Measurements from ENCODE around the gene SYPL1.
A peak's percentile ranks its signal among the peaks of the same experiment; 100 is the strongest.
"Not testable (repeated sequence)": the region's sequence is repeated elsewhere in the genome, so short reads cannot be mapped to it uniquely, and the experiment has no call there.

Gene SYPL1

GRCh38 chr7:106112118-106112971 is at the start of gene SYPL1:
Gene SYPL1, minus strand, starts transcription at chr7:106112312. Its CDS starts 104 bp downstream, at chr7:106112208.
- in situ Hi-C loops (cut with HindIII; ENCODE audit: low pct_ligation_motif_present, low pct_unique_long_range_greater_than_20kb, low sequenced_read_pairs): no loop called here
- peak; percentile 97 for DNase-seq

- DNase-seq: no peak
These were observed 42.9 kb upstream of the SYPL1 start for GRCh38 chr7:106155027-106155426.

GRCh38 chr7:106153891-106154449 is 41.9 kb upstream of the SYPL1 start:
- DNase-seq: peak; percentile 88
- in situ Hi-C loops (cut with HindIII; ENCODE audit: low pct_ligation_motif_present, low pct_unique_long_range_greater_than_20kb, low sequenced_read_pairs): loop anchor here (25.0 kb wide), 1 partner anchor 92 kb away; no protein-coding TSS in a partner anchor

More at GRCh38 chr7:106155027-106155426, 42.9 kb upstream of the SYPL1 start:
- in situ Hi-C loops (cut with HindIII; ENCODE audit: low pct_ligation_motif_present, low pct_unique_long_range_greater_than_20kb, low sequenced_read_pairs): loop anchor here (25.0 kb wide), 1 partner anchor 93 kb away; no protein-coding TSS in a partner anchor

- in situ Hi-C loops (cut with HindIII; ENCODE audit: low pct_ligation_motif_present, low pct_unique_long_range_greater_than_20kb, low sequenced_read_pairs): loop anchor here (25.0 kb wide), 1 partner anchor 90 kb away; no protein-coding TSS in a partner anchor
- DNase-seq: no peak
These were observed 40.2 kb upstream of the SYPL1 start for GRCh38 chr7:106152313-106152665.

- in situ Hi-C loops (cut with HindIII; ENCODE audit: low pct_ligation_motif_present, low pct_unique_long_range_greater_than_20kb, low sequenced_read_pairs): loop anchor here (25.0 kb wide), 1 partner anchor 89 kb away; no protein-coding TSS in a partner anchor
- DNase-seq: no peak
These were observed 39.6 kb upstream of the SYPL1 start for GRCh38 chr7:106151459-106152312.

- in situ Hi-C loops (cut with HindIII; ENCODE audit: low pct_ligation_motif_present, low pct_unique_long_range_greater_than_20kb, low sequenced_read_pairs): no loop called here
- no peak for DNase-seq
These were observed 31.7 kb upstream of the SYPL1 start for GRCh38 chr7:106143711-106144337.

- in situ Hi-C loops (cut with HindIII; ENCODE audit: low pct_ligation_motif_present, low pct_unique_long_range_greater_than_20kb, low sequenced_read_pairs): no loop called here
- DNase-seq: no peak
These were observed 30.0 kb upstream of the SYPL1 start for GRCh38 chr7:106142136-106142535.

- in situ Hi-C loops (cut with HindIII; ENCODE audit: low pct_ligation_motif_present, low pct_unique_long_range_greater_than_20kb, low sequenced_read_pairs): no loop called here
These were observed 28.5 kb upstream of the SYPL1 start for GRCh38 chr7:106140406-106141173.

GRCh38 chr7:106139265-106140251 is 27.4 kb upstream of the SYPL1 start:
- in situ Hi-C loops (cut with HindIII; ENCODE audit: low pct_ligation_motif_present, low pct_unique_long_range_greater_than_20kb, low sequenced_read_pairs): no loop called here
- no peak for DNase-seq

More at GRCh38 chr7:106140406-106141173, 28.5 kb upstream of the SYPL1 start:
- DNase-seq: no peak

- in situ Hi-C loops (cut with HindIII; ENCODE audit: low pct_ligation_motif_present, low pct_unique_long_range_greater_than_20kb, low sequenced_read_pairs): no loop called here
- DNase-seq: no peak
These were observed 26.7 kb upstream of the SYPL1 start for GRCh38 chr7:106138776-106139175.

- in situ Hi-C loops (cut with HindIII; ENCODE audit: low pct_ligation_motif_present, low pct_unique_long_range_greater_than_20kb, low sequenced_read_pairs); DNase-seq: not testable (repeated sequence)
These were observed 26.1 kb upstream of the SYPL1 start for GRCh38 chr7:106138181-106138580.

- DNase-seq: no peak
- in situ Hi-C loops (cut with HindIII; ENCODE audit: low pct_ligation_motif_present, low pct_unique_long_range_greater_than_20kb, low sequenced_read_pairs): no loop called here
These were observed 22.1 kb upstream of the SYPL1 start for GRCh38 chr7:106134241-106134640.

- in situ Hi-C loops (cut with HindIII; ENCODE audit: low pct_ligation_motif_present, low pct_unique_long_range_greater_than_20kb, low sequenced_read_pairs): no loop called here
These were observed 17.2 kb upstream of the SYPL1 start for GRCh38 chr7:106129291-106129690.

GRCh38 chr7:106128836-106129235 is 16.7 kb upstream of the SYPL1 start:
- no peak for DNase-seq
- in situ Hi-C loops (cut with HindIII; ENCODE audit: low pct_ligation_motif_present, low pct_unique_long_range_greater_than_20kb, low sequenced_read_pairs): no loop called here

More at GRCh38 chr7:106129291-106129690, 17.2 kb upstream of the SYPL1 start:
- DNase-seq: no peak

GRCh38 chr7:106127984-106128780 is 16.1 kb upstream of the SYPL1 start:
- in situ Hi-C loops (cut with HindIII; ENCODE audit: low pct_ligation_motif_present, low pct_unique_long_range_greater_than_20kb, low sequenced_read_pairs): no loop called here
- no peak for DNase-seq
